Measurements from ENCODE around the gene TMCO4.
A peak's percentile ranks its signal among the peaks of the same experiment; 100 is the strongest.
"Not testable (repeated sequence)": the region's sequence is repeated elsewhere in the genome, so short reads cannot be mapped to it uniquely, and the experiment has no call there.

The TMCO4 gene

GRCh38 chr1:19813643-19813960 is 13.9 kb upstream of the TMCO4 start:
- DNase-seq (ENCODE audit: low read depth, low spot score) = no peak

- DNase-seq (ENCODE audit: low read depth, low spot score) = no peak
Observed at GRCh38 chr1:19812875-19813642, 13.3 kb upstream of the TMCO4 start.

GRCh38 chr1:19811206-19811851 is 11.6 kb upstream of the TMCO4 start:
- peak; percentile 52 for DNase-seq (ENCODE audit: low read depth, low spot score)

GRCh38 chr1:19809044-19809750 is 9.5 kb upstream of the TMCO4 start:
- DNase-seq (ENCODE audit: low read depth, low spot score) = no peak

- no peak for DNase-seq (ENCODE audit: low read depth, low spot score)
Observed at GRCh38 chr1:19808351-19808750, 8.6 kb upstream of the TMCO4 start.

GRCh38 chr1:19804831-19805251 is 5.1 kb upstream of the TMCO4 start:
- DNase-seq (ENCODE audit: low read depth, low spot score) = no peak

- peak; percentile 78 for DNase-seq (ENCODE audit: low read depth, low spot score)
Observed at GRCh38 chr1:19802269-19802668, 2.6 kb upstream of the TMCO4 start.

- no peak for DNase-seq (ENCODE audit: low read depth, low spot score)
Observed at GRCh38 chr1:19800076-19800804, 524 bp upstream of the TMCO4 start.

GRCh38 chr1:19798486-19799229 is 1.1 kb downstream of the TMCO4 start:
- DNase-seq (ENCODE audit: low read depth, low spot score) = no peak

- no peak for DNase-seq (ENCODE audit: low read depth, low spot score)
Observed at GRCh38 chr1:19797827-19798226, 1.9 kb downstream of the TMCO4 start.

GRCh38 chr1:19794583-19794982 is 5.1 kb downstream of the TMCO4 start:
- DNase-seq (ENCODE audit: low read depth, low spot score) = no peak

GRCh38 chr1:19793360-19794046 is 6.2 kb downstream of the TMCO4 start:
- DNase-seq (ENCODE audit: low read depth, low spot score) = no peak

- DNase-seq (ENCODE audit: low read depth, low spot score) = no peak
Observed at GRCh38 chr1:19792237-19793002, 7.3 kb downstream of the TMCO4 start.

GRCh38 chr1:19790061-19790975 is 9.4 kb downstream of the TMCO4 start:
- not testable (repeated sequence) for DNase-seq (ENCODE audit: low read depth, low spot score)

- DNase-seq (ENCODE audit: low read depth, low spot score) = peak; percentile 89
Observed at GRCh38 chr1:19786988-19787423, 12.7 kb downstream of the TMCO4 start.

GRCh38 chr1:19785660-19786059 is 14.1 kb downstream of the TMCO4 start:
- no peak for DNase-seq (ENCODE audit: low read depth, low spot score)

- peak; percentile 39 for DNase-seq (ENCODE audit: low read depth, low spot score)
Observed at GRCh38 chr1:19780267-19780877, 19.3 kb downstream of the TMCO4 start.

GRCh38 chr1:19776933-19777332 is 22.8 kb downstream of the TMCO4 start:
- no peak for DNase-seq (ENCODE audit: low read depth, low spot score)
